Mucosa of gallbladder (tissue), 1 donor: ENCODE results near the gene CPAMD8. TPM values are rescaled to one million over a fixed set of nuclear protein-coding genes. Genes with fewer than 3 reads are reported as not detected.

Experiments used
- DNase-seq: peaks from one replicate; pipeline ENCODE4 v3.0.0-alpha.2; 2020; ENCODE audit warnings: low spot score
- total RNA-seq: library from RNA; stranded (reverse); gene quantifications from one replicate; pipeline ENCODE4 v1.2.1, GENCODE V29; 2021
- donor health status: DM: no; HTN: no; CAD: no.

CPAMD8 gene
- total RNA-seq, 1 donor from 2014 or later = 2.9 TPM

GRCh38 chr19:16892868-16893685, 133.5 kb downstream of the CPAMD8 start:
- DNase-seq = no peak

GRCh38 chr19:16892436-16892835, 134.2 kb downstream of the CPAMD8 start:
- no peak for DNase-seq

GRCh38 chr19:16891696-16892382, 134.8 kb downstream of the CPAMD8 start:
- DNase-seq = no peak

GRCh38 chr19:16890461-16891184, 136.0 kb downstream of the CPAMD8 start:
- no peak for DNase-seq

GRCh38 chr19:16889883-16890460, 136.6 kb downstream of the CPAMD8 start:
- DNase-seq = no peak

GRCh38 chr19:16889366-16889882, 137.2 kb downstream of the CPAMD8 start:
- DNase-seq = no peak

- DNase-seq = peak; percentile 21
Measured at GRCh38 chr19:16888629-16889365, 137.8 kb downstream of the CPAMD8 start, which contains the start of gene F2RL3. F2RL3 (plus strand) TSS chr19:16888999; CDS start chr19:16889190, 191 bp downstream.

GRCh38 chr19:16887353-16888265, 139.0 kb downstream of the CPAMD8 start:
- DNase-seq = no peak

- DNase-seq = no peak
Measured at GRCh38 chr19:16886305-16886880, 140.2 kb downstream of the CPAMD8 start.

- no peak for DNase-seq
Measured at GRCh38 chr19:16885166-16885565, 141.4 kb downstream of the CPAMD8 start.

GRCh38 chr19:16883522-16883921, 143.1 kb downstream of the CPAMD8 start:
- DNase-seq = no peak

- DNase-seq = no peak
Measured at GRCh38 chr19:16882146-16882545, 144.5 kb downstream of the CPAMD8 start.

- DNase-seq = no peak
Measured at GRCh38 chr19:16880884-16881554, 145.6 kb downstream of the CPAMD8 start.

GRCh38 chr19:16878181-16878965, 148.2 kb downstream of the CPAMD8 start:
- DNase-seq = no peak

GRCh38 chr19:16877581-16877980, 149.0 kb downstream of the CPAMD8 start:
- no peak for DNase-seq

- no peak for DNase-seq
Measured at GRCh38 chr19:16876904-16877361, 149.7 kb downstream of the CPAMD8 start.

GRCh38 chr19:16875584-16876555, 150.7 kb downstream of the CPAMD8 start:
- DNase-seq = no peak
